ENCODE data around the gene RAB3IP.

The RAB3IP gene, protein sequence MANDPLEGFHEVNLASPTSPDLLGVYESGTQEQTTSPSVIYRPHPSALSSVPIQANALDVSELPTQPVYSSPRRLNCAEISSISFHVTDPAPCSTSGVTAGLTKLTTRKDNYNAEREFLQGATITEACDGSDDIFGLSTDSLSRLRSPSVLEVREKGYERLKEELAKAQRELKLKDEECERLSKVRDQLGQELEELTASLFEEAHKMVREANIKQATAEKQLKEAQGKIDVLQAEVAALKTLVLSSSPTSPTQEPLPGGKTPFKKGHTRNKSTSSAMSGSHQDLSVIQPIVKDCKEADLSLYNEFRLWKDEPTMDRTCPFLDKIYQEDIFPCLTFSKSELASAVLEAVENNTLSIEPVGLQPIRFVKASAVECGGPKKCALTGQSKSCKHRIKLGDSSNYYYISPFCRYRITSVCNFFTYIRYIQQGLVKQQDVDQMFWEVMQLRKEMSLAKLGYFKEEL

GRCh38 chr12:69738351-69739286, at the start of gene RAB3IP:
RAB3IP (plus strand) TSS chr12:69738860; CDS start chr12:69755409, 16,549 bp downstream.
- peak; percentile 94 for ATAC-seq

GRCh38 chr12:69689638-69690037, 49.0 kb upstream of the RAB3IP start:
- ATAC-seq: no peak

More at GRCh38 chr12:69738351-69739286, at the start of gene RAB3IP:
- DNase-seq: peak; percentile 96

GRCh38 chr12:69694123-69694522, 44.5 kb upstream of the RAB3IP start:
- DNase-seq: no peak
- ATAC-seq: no peak

More at GRCh38 chr12:69689638-69690037, 49.0 kb upstream of the RAB3IP start:
- DNase-seq: no peak

DNA sequence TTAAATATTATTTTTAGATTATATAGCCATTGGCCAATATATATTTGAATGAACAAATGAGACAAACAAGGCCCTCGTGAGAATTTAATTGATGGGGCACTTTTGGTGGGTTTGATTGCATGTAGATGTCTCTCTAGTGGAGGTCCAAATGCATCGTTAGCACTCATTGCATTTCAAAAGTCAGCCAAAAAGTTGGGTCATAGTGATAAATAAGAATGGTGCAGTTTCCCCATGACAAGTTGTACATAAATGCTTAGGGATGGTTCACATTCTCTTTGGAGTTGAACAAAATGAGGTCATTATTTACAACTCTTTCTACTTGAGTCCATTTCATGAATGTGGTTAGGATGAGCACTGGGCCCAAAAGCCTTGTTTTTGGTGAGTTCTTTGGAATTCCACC, 40.6 kb upstream of the RAB3IP start:
- DNase-seq (no peak), ATAC-seq (no peak)

- no peak for ATAC-seq
- DNase-seq: no peak
Measured at GRCh38 chr12:69698769-69699540, 39.7 kb upstream of the RAB3IP start, which contains the start of gene BEST3. BEST3 (minus strand) TSS chr12:69699303; CDS start chr12:69697798, 1,505 bp downstream.

- no peak for DNase-seq
- no peak for ATAC-seq
Measured at GRCh38 chr12:69701826-69702225, 36.8 kb upstream of the RAB3IP start.

- DNase-seq (no peak), ATAC-seq (no peak)
Measured at GRCh38 chr12:69703146-69703642, 35.5 kb upstream of the RAB3IP start.

- ATAC-seq (no peak), DNase-seq (no peak)
Measured at GRCh38 chr12:69704357-69704756, 34.3 kb upstream of the RAB3IP start.

- no peak for DNase-seq
- no peak for ATAC-seq
Measured at GRCh38 chr12:69708649-69709048, 30.0 kb upstream of the RAB3IP start.

GRCh38 chr12:69712826-69713225, 25.8 kb upstream of the RAB3IP start:
- DNase-seq (no peak), ATAC-seq (no peak)

DNA sequence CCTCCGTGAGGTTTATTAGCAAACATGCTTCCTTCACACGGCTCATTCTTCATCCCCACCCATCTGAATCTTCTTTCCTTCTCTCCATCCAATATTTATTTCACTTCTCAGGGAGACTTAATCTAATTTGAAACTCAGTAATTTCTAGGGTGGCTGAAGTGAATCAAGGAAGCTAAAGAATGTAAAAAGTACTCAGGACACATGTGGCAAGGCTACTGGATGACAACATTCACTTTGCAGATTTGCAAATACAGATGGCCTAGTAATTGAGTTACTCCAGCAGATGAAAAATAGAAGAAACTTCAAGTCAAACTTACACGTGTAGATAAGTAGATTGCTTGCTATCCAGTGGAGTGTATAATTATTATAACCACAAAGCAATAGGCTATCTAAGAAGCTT, 24.1 kb upstream of the RAB3IP start:
- no peak for ATAC-seq
- DNase-seq: no peak

DNA sequence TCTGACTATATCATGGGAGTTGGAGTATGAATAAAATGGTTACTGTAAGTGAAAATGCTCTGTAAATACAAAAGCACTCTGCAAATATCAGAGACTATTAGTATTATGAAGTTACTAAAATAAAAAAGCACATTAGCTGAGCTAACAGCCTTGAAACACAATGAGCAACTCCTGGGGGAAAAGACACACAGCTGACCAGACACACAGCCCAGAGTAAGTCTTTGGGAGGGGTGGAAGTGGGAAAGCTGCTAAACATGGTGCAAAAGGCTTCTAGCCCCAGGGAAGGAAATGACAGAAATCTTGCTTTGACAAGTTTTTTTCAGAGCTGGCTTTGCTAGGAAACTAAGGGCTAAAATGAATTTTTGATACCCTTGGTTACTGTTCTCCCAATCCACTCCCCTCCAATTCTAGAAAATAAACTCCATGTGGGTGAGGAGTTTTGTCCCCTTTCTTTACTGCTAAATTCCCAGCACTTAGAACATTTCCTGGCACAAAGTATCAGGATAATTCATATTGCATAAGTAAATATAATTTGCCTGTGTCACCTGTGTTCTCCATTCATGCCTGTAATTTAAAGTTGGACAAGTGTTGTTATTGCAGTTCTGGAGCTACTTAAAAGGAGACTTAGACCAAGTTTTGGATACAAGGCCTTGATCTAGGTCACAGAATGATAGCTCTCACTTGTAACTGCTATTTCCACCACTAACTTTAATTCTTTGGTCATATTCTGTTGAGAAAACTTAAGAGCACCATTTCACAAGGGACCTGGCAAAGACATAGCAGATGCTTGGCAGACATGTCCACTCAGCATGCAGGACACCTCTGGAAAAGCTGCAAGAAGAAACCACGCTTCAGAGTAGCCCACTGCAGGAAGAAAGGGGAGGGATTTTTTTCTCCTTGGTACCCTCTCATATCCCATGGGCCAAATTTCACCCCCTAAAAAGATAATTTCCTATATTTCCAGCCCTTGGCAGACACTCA, 19.0 kb upstream of the RAB3IP start:
- no peak for DNase-seq
- no peak for ATAC-seq

- no peak for ATAC-seq
- no peak for DNase-seq
Measured at GRCh38 chr12:69720750-69721149, 17.9 kb upstream of the RAB3IP start.

GRCh38 chr12:69726922-69727321, 11.7 kb upstream of the RAB3IP start:
- no peak for ATAC-seq
- no peak for DNase-seq

DNA sequence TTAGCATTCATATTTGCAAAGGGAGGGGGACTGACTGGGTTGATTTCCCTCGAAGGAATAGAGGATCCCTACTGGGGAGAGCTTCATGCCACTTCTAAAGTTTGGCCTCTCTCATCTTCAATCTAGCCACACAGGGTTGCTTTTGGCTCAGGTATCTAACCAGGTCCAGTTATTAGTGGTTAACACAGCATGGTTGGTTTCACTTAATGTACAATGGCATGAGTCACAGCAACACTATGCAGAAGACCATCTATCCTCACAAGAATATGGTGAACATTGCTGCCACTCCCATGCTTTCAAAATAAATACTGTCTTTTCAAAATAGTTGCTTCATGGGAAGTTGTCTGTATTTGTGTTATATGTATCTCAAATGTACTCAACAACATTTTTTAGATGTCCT, 6.6 kb upstream of the RAB3IP start:
- ATAC-seq: no peak

DNA sequence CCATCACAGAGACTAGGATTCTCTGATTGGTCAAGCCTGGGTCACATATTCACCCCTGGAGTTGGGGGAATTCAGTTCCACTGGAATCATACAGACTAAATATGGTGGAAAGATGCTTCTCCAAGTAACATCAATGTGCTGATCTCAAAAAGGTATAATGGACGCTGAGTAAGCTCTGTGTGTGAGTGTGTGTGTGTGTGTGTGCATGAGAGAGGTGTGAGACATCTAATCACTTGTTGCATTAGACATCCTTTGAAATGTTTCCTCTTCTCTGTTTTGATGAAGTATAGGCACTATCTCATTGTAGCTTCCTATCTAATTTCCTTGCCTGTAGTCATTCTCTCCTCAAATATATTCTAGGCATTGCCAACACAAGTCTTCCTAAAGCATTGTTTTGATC, 5.0 kb upstream of the RAB3IP start:
- ATAC-seq: no peak
- DNase-seq: no peak

More for the DNA sequence above, 6.6 kb upstream of the RAB3IP start:
- no peak for DNase-seq

DNA sequence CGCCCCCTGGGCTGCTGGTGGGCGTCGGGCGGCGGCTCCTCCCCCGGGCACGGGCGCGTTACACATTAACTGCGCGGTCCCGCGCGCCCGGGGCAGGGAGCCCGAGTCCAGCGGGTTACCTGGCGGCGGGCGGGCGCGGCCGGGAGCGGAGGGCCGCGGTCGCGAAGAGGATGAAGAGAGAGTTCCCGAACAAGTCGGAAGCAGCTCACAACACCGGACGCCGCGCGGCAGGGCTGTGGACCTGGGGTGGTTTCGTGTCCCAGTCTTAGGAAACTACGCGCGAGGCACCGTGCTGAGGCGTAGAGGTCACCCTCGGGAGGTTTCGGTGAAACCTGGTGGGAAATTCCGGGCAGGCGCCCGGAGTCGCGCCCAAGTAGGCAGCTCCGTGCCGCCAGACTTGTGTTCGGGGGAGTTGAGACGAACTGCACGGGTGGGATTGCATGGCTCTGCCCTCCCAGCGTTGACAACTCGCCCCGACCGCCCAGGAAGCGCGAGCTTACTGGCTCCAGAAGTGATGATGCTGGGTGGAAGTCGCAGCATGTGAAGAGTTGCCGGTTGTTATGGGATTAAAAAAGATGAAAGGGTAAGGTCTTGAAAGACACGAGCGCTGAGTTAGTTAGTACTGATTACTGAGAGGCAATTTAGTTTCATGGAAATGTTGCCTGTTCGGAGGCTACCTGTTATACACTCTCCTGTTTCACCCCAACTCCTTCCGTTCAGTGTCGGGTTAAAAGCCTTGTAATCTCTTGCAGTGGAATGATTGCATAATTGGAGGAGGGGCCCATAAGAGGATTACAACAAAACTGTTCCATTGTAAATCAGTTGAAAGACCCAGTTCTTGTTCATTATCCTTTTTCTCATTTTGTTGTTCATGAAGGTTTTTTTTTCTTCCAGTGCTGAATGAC, 879 bp downstream of the RAB3IP start:
- DNase-seq: peak; percentile 64
- ATAC-seq: peak; percentile 32

DNA sequence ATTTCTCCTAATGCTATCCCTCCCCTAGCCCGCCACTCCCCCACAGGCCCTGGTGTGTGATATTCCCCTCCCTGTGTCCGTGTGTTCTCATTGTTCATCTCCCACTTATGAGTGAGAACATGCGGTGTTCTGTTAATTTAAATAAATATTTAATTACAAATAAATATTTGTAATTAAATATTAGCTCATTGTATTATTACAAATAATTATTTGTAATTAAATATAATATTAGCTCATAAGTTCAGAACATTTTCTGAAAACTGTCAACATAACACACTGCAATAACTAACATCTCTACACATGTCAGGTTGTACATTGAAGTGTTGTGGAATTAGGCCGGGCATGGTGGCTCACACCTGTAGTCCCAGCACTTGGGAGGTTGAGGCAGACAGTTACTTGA, 5.4 kb downstream of the RAB3IP start:
- no peak for ATAC-seq
- no peak for DNase-seq

DNA sequence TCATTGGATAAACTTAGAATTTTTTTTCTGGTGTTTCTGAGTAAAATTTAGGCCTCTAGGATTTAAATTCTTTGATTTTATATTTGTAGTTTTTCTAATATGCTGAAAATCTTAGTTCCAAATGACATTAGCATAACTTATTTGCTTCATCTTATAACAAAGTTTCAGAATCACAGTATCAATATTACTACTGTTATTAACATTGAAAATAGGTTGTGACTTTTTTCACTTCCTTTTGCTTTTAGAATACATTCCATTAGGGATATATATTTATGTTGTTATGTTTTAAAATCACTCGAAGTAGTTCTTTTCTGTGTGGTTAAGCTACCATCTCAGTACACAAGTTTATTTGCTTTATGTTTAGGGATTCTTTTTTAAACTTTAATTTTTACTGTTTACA, 12.8 kb downstream of the RAB3IP start:
- ATAC-seq (no peak), DNase-seq (no peak)

All from stimulated activated naive CD8-positive, alpha-beta T cell treated with anti-CD3 and anti-CD28 coated beads, Interleukin-15, Interleukin-2, amounts not matched to agents 100 U/mL and 50 U/mL, for 24 hours (primary cell).